ENCODE results near the gene TSGA10.
"Not testable (repeated sequence)": the region's sequence is repeated elsewhere in the genome, so short reads cannot be mapped to it uniquely, and the experiment has no call there.

Gene TSGA10, protein sequence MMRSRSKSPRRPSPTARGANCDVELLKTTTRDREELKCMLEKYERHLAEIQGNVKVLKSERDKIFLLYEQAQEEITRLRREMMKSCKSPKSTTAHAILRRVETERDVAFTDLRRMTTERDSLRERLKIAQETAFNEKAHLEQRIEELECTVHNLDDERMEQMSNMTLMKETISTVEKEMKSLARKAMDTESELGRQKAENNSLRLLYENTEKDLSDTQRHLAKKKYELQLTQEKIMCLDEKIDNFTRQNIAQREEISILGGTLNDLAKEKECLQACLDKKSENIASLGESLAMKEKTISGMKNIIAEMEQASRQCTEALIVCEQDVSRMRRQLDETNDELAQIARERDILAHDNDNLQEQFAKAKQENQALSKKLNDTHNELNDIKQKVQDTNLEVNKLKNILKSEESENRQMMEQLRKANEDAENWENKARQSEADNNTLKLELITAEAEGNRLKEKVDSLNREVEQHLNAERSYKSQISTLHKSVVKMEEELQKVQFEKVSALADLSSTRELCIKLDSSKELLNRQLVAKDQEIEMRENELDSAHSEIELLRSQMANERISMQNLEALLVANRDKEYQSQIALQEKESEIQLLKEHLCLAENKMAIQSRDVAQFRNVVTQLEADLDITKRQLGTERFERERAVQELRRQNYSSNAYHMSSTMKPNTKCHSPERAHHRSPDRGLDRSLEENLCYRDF

DNA sequence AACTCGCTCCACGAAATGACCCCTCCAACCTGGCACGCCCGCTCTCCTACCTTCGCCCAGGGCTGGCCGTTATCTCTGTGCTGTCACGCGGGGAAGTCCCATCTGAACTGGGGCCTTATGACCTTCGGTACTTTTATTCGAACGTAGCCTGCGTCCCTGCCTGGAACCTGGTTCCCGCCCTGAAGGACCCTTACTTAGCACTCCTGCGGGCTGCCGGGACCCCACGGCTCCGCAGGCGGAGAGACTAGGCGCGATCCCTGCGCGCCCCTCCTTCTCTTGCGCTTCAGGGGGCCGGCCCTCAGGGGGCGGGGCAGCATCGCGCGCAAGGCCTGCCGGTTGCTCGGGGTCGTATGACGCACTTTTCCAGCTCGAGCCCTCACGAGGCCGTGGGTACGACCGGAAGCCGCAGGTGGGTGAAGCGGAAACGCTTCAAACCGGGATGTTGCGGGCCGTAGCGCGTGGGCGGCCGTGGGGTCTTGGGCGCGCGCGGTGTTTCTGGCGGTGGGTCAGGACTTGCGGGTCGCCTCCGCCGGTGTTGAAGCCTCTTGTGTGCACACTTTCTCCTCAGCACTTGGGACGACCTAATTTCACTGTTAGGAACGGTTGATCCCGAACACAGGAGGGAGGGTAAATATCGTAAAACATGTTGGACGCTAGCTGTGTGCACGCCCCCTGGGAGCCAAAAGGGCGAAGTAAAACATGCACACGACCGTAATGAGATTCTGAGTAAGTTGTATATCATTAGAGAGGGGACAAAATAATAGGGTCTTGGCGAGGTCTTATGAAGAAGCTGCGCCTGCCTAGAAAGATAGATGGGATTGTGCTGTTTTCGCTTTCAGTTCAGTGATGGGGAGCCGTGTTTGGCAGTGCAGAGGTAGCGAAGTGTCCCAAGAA is at the start of gene TSGA10, which contains the start of gene LIPT1:
Gene TSGA10 (minus strand): TSS at position 300 of the 894 bp plus-strand sequence. CDS start 45,503 bp downstream, outside the sequence.
Gene LIPT1 (plus strand): TSS at position 325 of the 894 bp plus-strand sequence. CDS start 6,991 bp downstream, outside the sequence.
- DNase-seq (ENCODE audit: low read depth), result peak; percentile 95

- DNase-seq (ENCODE audit: low read depth), result peak; percentile 13
Observed at GRCh38 chr2:99201959-99202678, 47.4 kb upstream of the TSGA10 start.

DNA sequence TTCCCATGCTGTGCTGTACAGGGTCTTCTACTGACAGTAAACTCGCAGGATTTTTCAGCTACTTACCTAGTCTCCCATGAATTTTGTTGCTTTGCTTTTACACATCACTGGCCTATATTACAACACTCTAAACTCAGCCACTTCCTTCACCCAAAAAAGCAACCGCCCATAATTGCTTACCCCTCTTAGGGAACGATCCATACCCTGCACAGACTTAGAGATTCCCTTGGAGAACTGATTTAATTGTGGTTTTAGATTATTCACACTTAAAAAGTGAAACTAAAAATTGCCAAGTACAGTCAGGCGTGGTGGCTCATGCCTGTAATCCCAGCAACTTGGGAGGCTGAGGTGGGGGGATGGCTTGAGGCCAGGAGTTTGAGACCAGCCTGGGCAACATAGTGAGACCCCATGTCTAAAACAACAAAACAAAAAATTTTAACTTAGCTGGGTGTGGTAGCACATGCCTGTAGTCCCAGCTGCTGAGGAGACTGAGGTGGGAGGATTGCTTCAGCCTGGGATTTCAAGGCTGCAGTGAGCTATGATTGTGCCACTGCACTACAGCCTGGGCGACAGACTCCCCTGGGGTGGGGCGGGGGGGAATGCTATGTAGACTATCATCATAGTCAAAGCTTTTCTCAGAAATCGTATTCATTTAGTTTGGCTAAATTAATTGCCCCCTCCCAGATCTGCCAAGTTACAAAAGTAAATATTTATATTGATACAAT is 45.5 kb upstream of the TSGA10 start:
- DNase-seq (ENCODE audit: low read depth), result no peak

- DNase-seq (ENCODE audit: low read depth), result no peak
Observed at GRCh38 chr2:99198103-99198841, 43.5 kb upstream of the TSGA10 start.

- not testable (repeated sequence) for DNase-seq (ENCODE audit: low read depth)
Observed at GRCh38 chr2:99192364-99192763, 37.6 kb upstream of the TSGA10 start.

- peak; percentile 9 for DNase-seq (ENCODE audit: low read depth)
Observed at GRCh38 chr2:99190548-99190947, 35.8 kb upstream of the TSGA10 start.

DNA sequence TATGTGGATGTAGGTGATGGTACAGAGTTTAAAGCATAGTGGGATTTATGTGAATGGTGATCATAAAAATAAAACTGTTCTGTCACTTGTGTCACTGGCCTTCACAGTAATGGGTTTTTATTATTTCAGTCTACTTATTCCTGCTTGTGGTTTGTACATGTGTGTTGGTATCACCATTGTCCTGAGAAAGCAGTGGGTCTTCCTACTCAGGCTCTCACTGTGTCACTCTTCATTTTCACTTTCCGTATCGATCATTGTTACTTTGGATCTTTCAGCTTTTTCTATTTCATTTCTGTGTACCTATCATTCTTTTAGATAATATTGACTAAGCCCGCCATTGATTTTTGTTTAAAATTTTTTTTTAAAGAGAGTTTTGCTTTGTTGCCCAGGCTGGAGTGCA is 33.6 kb upstream of the TSGA10 start:
- DNase-seq (ENCODE audit: low read depth), result no peak

- no peak for DNase-seq (ENCODE audit: low read depth)
Observed at GRCh38 chr2:99187011-99187410, 32.3 kb upstream of the TSGA10 start.

DNA sequence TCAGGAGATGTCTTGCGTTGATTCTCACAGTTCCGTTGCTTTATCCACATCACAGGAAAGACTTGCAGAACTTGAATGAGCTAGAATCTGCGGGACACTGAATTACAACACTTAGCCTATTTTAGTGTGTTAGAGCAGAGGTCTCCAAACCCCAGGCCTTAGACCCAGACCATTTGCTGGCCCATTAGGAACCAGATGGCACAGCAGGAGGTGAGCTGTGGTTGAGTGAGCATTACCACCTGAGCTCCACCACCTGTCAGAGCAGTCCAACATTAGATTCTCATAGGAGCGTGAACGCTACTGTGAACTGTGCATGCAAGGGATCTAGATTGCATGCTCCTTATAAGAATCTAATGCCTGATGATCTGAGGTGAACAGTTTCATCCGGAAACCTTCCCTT is 30.1 kb upstream of the TSGA10 start:
- no peak for DNase-seq (ENCODE audit: low read depth)

DNA sequence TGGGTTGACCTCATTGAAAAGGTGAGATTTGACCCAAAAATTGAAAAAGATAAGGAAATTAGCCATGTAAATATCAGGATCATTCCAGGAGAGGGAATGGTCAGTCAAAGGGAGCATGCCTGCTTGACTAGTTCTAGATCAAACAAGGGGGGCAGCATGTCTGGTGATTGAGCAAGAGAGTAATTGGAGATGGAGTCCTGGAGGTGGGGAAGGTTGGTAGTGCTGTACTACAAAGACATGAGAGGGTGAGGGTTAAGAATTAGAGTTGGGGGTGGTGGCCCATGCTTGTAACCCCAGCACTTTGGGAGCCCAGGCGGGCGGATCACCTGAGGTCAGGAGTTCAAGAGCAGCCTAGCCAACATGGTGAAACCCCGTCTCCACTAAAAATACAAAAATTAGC is 28.3 kb upstream of the TSGA10 start:
- no peak for DNase-seq (ENCODE audit: low read depth)

GRCh38 chr2:99181624-99182000 is 26.9 kb upstream of the TSGA10 start:
- DNase-seq (ENCODE audit: low read depth), result peak; percentile 30

DNA sequence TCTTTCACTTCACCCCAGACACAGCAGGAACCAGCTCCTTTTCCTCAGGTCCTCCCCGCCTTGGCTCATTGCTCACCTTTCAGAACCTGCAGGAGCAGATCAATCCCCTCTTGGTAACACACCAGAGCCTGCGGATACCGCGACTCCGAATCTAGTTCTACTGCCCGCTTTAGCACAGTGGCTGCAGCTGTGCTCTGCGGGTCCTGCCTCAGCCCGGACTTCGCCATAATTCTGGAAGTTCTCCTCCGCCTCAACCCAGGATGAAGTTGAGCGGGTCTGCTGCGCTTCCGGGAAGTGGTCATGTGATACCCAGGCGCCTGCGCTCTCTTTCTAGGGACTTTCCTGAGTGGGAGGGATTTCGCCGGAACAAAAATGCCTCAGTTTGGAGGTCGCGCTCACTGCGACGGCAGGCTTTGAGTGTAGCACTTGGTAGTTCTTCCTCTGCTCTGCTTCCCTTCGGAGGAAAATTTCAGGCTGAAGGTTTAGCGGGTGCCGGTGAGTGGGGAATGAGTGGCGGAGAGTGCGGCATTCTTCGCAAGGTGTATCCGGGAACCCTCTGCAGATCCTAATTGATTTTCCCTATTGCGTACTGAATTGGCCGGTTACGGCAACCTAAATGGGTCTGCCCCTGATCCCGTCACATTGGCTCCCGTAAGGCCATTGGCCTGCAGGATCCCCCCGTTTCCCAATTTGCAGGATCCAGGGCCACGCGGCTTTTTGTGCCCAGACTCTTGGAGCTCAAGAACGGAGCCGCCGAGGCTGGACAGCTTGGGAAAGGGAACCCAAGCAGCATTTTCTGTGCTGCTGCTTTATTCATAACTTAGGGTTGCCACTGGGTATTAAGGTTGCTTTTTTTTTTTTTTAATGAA is 26.2 kb upstream of the TSGA10 start, which contains the start of the genes MITD1 and MRPL30:
Gene MITD1 (minus strand): TSS at position 304 of the 869 bp plus-strand sequence. CDS start 77 bp downstream, at position 227.
Gene MRPL30 (plus strand): TSS at position 430 of the 869 bp plus-strand sequence. CDS start 5,020 bp downstream, outside the sequence.
- DNase-seq (ENCODE audit: low read depth), result peak; percentile 97

DNA sequence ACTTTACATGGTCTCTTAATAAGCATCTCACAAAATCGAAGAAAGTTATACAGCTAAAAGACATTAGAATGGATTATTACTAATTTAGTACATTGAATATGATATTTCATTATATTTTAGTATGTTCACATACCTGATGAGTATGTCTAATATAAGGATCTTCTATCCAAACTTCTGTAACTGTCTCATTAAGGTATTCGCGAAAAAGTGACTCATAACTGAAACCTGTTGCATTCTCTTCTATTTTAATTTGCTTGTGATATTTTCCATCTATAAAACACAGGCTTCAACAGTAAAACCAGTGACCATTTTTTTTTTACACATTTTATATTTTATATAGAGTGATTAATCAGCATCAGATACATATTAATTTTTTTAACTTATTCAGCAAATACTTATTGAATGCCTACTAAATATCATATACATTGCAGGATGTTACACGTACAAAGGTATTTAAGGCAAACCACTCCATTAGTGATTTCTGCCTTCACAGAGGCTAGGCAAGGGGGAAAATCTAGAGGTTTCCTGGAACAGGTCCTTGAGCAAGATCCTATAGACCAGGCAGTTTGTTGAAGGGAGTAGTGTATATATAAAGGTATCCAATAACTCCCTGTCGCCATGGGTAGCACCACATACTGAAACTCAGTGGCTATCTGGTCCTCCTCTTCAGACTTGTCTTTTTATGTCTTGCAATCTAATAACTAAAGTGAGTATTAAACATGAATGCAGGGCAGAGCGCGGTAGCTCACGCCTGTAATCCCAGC is 16.8 kb upstream of the TSGA10 start:
- DNase-seq (ENCODE audit: low read depth), result no peak

GRCh38 chr2:99169534-99169933 is 14.8 kb upstream of the TSGA10 start:
- no peak for DNase-seq (ENCODE audit: low read depth)

DNA sequence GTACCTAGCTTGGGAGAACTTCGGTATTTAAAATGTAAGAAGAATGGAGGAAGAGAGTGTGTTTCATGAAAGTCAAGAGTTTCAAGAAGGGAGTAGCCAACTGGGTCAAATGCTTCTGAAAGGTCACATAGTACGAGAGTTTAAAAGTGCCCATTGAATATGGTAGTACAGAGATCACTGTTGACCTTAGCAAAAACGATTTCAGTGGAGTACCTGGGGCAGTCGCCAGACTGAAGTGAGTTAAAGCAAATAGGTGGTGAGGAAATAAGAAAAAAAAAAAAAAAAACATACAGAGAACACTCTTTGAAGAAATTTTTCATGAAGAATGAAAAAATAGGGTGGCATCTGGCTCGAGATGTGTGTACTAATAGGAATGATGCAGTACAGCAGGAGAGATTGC is 11.5 kb upstream of the TSGA10 start:
- no peak for DNase-seq (ENCODE audit: low read depth)

- DNase-seq (ENCODE audit: low read depth), result no peak
Observed at GRCh38 chr2:99159594-99159993, 4.9 kb upstream of the TSGA10 start.

- DNase-seq (ENCODE audit: low read depth), result no peak
Observed at GRCh38 chr2:99158599-99158998, 3.9 kb upstream of the TSGA10 start.

DNA sequence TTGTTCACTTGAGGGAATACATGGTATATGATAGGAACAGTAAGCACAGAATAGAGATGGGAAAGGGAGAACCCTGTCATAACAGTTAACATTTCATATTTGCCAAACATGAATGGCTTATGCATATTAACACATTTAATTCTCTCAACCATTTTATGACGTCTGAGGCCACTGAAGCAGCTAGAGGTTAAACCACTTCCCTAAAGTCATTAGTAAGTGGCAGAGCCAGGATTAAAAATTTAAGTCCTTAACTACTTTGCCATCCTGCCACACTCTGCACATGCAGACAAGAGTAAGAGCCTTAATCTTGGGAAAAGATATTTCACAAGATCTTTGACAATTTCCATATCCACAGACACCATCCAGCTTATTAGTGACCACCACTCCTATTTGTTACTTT is 2.1 kb upstream of the TSGA10 start:
- DNase-seq (ENCODE audit: low read depth), result no peak
